Measurements from ENCODE around the gene AFF3. TPM values are rescaled to one million over a fixed set of nuclear protein-coding genes. Genes with fewer than 3 reads are reported as not detected.

Gene AFF3, protein sequence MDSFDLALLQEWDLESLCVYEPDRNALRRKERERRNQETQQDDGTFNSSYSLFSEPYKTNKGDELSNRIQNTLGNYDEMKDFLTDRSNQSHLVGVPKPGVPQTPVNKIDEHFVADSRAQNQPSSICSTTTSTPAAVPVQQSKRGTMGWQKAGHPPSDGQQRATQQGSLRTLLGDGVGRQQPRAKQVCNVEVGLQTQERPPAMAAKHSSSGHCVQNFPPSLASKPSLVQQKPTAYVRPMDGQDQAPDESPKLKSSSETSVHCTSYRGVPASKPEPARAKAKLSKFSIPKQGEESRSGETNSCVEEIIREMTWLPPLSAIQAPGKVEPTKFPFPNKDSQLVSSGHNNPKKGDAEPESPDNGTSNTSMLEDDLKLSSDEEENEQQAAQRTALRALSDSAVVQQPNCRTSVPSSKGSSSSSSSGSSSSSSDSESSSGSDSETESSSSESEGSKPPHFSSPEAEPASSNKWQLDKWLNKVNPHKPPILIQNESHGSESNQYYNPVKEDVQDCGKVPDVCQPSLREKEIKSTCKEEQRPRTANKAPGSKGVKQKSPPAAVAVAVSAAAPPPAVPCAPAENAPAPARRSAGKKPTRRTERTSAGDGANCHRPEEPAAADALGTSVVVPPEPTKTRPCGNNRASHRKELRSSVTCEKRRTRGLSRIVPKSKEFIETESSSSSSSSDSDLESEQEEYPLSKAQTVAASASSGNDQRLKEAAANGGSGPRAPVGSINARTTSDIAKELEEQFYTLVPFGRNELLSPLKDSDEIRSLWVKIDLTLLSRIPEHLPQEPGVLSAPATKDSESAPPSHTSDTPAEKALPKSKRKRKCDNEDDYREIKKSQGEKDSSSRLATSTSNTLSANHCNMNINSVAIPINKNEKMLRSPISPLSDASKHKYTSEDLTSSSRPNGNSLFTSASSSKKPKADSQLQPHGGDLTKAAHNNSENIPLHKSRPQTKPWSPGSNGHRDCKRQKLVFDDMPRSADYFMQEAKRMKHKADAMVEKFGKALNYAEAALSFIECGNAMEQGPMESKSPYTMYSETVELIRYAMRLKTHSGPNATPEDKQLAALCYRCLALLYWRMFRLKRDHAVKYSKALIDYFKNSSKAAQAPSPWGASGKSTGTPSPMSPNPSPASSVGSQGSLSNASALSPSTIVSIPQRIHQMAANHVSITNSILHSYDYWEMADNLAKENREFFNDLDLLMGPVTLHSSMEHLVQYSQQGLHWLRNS (N-terminal part only)
- total RNA-seq (2021; fragmentation: NEBNext Ultra II Directional; extraction: Animal tissue kit (Norgen Biotek cat#: 25700)) = 1.7 and 3.0 TPM in 2 replicates
- 0.27 and 0.36 TPM in 2 replicates for polyA plus RNA-seq (2011; rRNA removed)
- 0.30 TPM for polyA plus RNA-seq (2011; cell fraction: cytosol; rRNA removed)
- polyA plus RNA-seq (2011; cell fraction: nucleus; rRNA removed) = 0.60 TPM
- polyA plus RNA-seq (2012, experiment 1 of 2) = 0.48 to 0.60 TPM (median 0.56 TPM) in 4 replicates
- polyA plus RNA-seq (2012, experiment 2 of 2) = 0.03 TPM
- polyA plus RNA-seq (2013, experiment 1 of 2) = 0.95 TPM
- polyA plus RNA-seq (2013, experiment 2 of 2) = 0.90 TPM
- polyA minus RNA-seq (2011; rRNA and poly(A)+ RNA removed) = 1.0 TPM in 2 replicates
- polyA minus RNA-seq (2011; cell fraction: cytosol; rRNA and poly(A)+ RNA removed) = 0.29 TPM
- 2.0 TPM for polyA minus RNA-seq (2011; cell fraction: nucleus; rRNA and poly(A)+ RNA removed)
- long read RNA-seq, experiment 1, partial matches to known transcripts = 0 of 1 reads
- long read RNA-seq, experiment 1, other reads (novel, unspliced or antisense) = 1 of 1 reads
- long read RNA-seq, experiment 2 = 0 reads

DNA sequence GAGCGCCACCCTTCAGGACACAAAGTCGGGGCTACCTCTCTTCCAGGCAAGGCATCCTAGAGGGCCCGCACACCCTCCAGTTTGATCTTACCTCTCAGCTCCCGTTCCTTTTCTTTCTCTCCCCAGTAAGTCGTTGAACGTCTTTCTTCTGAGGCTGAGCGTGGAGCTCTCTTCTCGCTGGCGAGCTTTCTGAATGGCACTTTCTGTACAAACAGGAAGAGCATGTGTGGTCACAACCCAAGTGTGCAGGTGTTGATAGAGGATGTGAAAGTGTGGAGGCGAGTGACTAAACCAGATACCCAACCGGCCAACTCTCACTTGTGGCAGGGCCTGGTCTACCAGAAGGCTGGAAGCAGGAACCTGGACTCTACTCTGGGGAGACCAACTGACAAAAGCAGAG lies at the start of gene AFF3:
Gene AFF3 (minus strand): TSS at position 198 of the 400 bp plus-strand sequence. CDS start 38,136 bp downstream, outside the sequence.
- Histone ChIP-seq H2BK120ac (replicated peaks; ENCODE audit: low read depth, low read length) (no peak within 1 kb of the TSS), H3K4me1 (replicated peaks in 1 of 4; ENCODE audit: control insufficient read depth in 3 of 4, insufficient read depth in 4 of 4, low read length in 3 of 4) (no peaks in the 10 kb centered on the region), H4K5ac (ENCODE audit: insufficient read length, low read depth, low read length) (no peak within 1 kb of the TSS), H3K4me3 (ENCODE audit: extremely low read depth in 1 of 4, insufficient read depth in 2 of 4, low read depth in 3 of 4, low read length in 4 of 4) (no peak within 1 kb of the TSS), H3K36me3 (ENCODE audit: control insufficient read depth in 2 of 4, insufficient read depth in 4 of 4, low read length in 3 of 4) (no peaks in the 10 kb centered on the region), H3K27ac (ENCODE audit: low read depth, low read length) (no peak within 1 kb of the TSS), H3K9me3 (ENCODE audit: insufficient read depth in 2 of 2, low read depth in 1 of 2, low read length in 1 of 2) (no peaks in the 10 kb centered on the region), H3K18ac (ENCODE audit: extremely low read depth, low read length) (no peak within 1 kb of the TSS), H3K4me2 (ENCODE audit: insufficient read depth in 1 of 2, low read depth in 2 of 2, low read length in 2 of 2) (no peak within 1 kb of the TSS), H2BK12ac (ENCODE audit: low read depth, low read length) (no peak within 1 kb of the TSS), H3K56ac (replicated peaks; ENCODE audit: insufficient read length, low read depth, low read length) (no peak within 1 kb of the TSS), H2BK20ac (ENCODE audit: low read length) (no peak within 1 kb of the TSS), H3K4ac (replicated peaks; ENCODE audit: insufficient read length, low read depth, low read length) (no peak within 1 kb of the TSS), H3K79me2 (ENCODE audit: control insufficient read depth in 1 of 2, insufficient read depth in 2 of 2, low read length in 2 of 2) (no peaks in the 10 kb centered on the region), H4K91ac (replicated peaks; ENCODE audit: insufficient read length, low read length) (no peak within 1 kb of the TSS), H3K9ac (replicated peaks in 1 of 4; ENCODE audit: extremely low read depth in 1 of 4, low read depth in 3 of 4, low read length in 3 of 4) (no peak within 1 kb of the TSS), H3K14ac (ENCODE audit: insufficient read length) (no peak within 1 kb of the TSS), H4K20me1 (replicated peaks in 1 of 2; ENCODE audit: control insufficient read depth in 1 of 2, insufficient read depth in 2 of 2, low read length in 2 of 2) (no peaks in the 10 kb centered on the region), H2AK5ac (ENCODE audit: low read depth, low read length) (no peak within 1 kb of the TSS), H3K23me2 (ENCODE audit: low read depth, low read length) (no peaks in the 10 kb centered on the region), H2BK5ac (ENCODE audit: low read depth, low read length) (no peak within 1 kb of the TSS), H4K8ac (ENCODE audit: extremely low read depth, insufficient read depth, low read length) (no peak within 1 kb of the TSS), H2BK15ac (ENCODE audit: low read length) (no peak within 1 kb of the TSS), H2AFZ (ENCODE audit: low read length) (no peak within 1 kb of the TSS), H3K23ac (ENCODE audit: insufficient read length) (no peak within 1 kb of the TSS), H3K79me1 (ENCODE audit: low read depth, low read length) (no peaks in the 10 kb centered on the region), H3K27me3 (replicated peaks in 1 of 4; ENCODE audit: control insufficient read depth in 3 of 4, extremely low read depth in 1 of 4, insufficient read depth in 3 of 4, low read length in 3 of 4) (no peaks in the 10 kb centered on the region)
- CTCF ChIA-PET (ENCODE audit: partially characterized antibody) = no interaction called here
- POLR2A ChIA-PET (ENCODE audit: partially characterized antibody) = no interaction called here
- FAIRE-seq (no peak), DNase-seq (ENCODE audit: low read depth in 1 of 2, low spot score in 2 of 2) (no peak)
- WGBS, 2 experiments (ENCODE audit: extremely low coverage in 1 of 2, insufficient coverage in 1 of 2, insufficient read length in 1 of 2, insufficient replicate concordance in 2 of 2, low coverage in 1 of 2, low lambda C conversion rate in 2 of 2, missing lambda C conversion rate in 1 of 2) = 90% methylated on average over 11 of the region's 11 CpGs; no CpG with 5 or more reads in 1 of the 2 experiments
- TF ChIP-seq GTF2F1 (IDR thresholded peaks at IDR 0.05; ENCODE audit: borderline replicate concordance, low read depth, low read length) = no peak
- TF ChIP-seq POU5F1 (IDR thresholded peaks at IDR 0.05; ENCODE audit: low read depth, low read length) = no peak
- TF ChIP-seq KDM1A (IDR thresholded peaks at IDR 0.05; ENCODE audit: borderline replicate concordance, low read length) = no peak
- TF ChIP-seq RAD21 (IDR thresholded peaks at IDR 0.05 in 1 of 2, conservative IDR thresholded peaks at IDR 0.05 in 1 of 2; ENCODE audit: low read depth in 2 of 2, low read length in 2 of 2) = no peak
- TF ChIP-seq JUN (IDR thresholded peaks at IDR 0.05; ENCODE audit: low read depth, low read length) = no peak
- TF ChIP-seq SAP30 (IDR thresholded peaks at IDR 0.05; ENCODE audit: insufficient read depth, insufficient replicate concordance, low read length) = no peak
